Measurements from ENCODE around the gene ST14.
"Not testable (repeated sequence)": the region's sequence is repeated elsewhere in the genome, so short reads cannot be mapped to it uniquely, and the experiment has no call there.

Gene ST14

GRCh38 chr11:130188047-130188446, 28.5 kb downstream of the ST14 start:
- no peak for DNase-seq (ENCODE audit: low read depth in 3 of 3)

- no peak for DNase-seq (ENCODE audit: low read depth in 3 of 3)
These were observed 29.2 kb downstream of the ST14 start for GRCh38 chr11:130188585-130189347.

GRCh38 chr11:130189492-130190210, 30.1 kb downstream of the ST14 start:
- DNase-seq (ENCODE audit: low read depth in 3 of 3): no peak

GRCh38 chr11:130190371-130190881, 30.8 kb downstream of the ST14 start:
- DNase-seq (ENCODE audit: low read depth in 3 of 3): no peak

DNA sequence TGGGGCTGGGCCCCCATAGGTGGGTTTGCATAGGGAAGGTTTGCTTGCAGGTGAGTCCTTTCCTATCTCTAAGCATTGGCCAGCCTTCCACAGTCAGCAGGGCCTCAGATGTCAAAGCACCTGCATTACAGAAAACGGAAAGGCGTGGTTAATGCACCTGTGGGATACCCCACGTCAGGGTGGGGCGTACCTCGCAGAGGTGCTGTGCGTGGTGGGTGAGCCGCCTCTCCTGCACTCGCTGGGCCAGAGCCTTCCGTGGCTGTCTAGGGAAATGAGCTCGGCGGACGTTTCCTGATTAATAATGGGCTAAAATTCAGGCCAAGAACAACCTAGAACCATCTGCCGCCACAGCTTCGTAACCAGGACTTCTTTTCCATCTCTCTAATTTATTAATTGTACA, 32.3 kb downstream of the ST14 start:
- no peak for DNase-seq (ENCODE audit: low read depth in 3 of 3)

- DNase-seq (ENCODE audit: low read depth in 3 of 3): no peak
These were observed 33.3 kb downstream of the ST14 start for GRCh38 chr11:130192845-130193267.

DNA sequence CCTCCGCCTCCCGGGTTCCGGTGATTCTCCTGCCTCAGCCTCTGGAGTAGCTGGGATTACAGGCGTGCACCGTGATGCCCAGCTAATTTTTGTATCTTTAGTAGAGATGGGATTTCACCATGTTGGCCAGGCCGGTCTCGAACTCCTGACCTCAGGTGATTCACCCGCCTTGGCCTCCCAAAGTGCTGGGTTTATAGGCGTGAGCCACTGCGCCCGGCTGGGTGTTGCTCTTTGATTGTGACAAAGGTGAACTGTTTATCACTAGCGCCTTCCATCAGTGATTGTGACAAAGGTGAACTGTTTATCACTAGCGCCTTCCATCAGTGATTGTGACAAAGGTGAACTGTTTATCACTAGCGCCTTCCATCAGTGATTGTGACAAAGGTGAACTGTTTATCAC, 34.0 kb downstream of the ST14 start:
- DNase-seq (ENCODE audit: low read depth in 3 of 3): not testable (repeated sequence)

- DNase-seq (ENCODE audit: low read depth in 3 of 3): no peak
These were observed 34.9 kb downstream of the ST14 start for GRCh38 chr11:130194241-130195023.

DNA sequence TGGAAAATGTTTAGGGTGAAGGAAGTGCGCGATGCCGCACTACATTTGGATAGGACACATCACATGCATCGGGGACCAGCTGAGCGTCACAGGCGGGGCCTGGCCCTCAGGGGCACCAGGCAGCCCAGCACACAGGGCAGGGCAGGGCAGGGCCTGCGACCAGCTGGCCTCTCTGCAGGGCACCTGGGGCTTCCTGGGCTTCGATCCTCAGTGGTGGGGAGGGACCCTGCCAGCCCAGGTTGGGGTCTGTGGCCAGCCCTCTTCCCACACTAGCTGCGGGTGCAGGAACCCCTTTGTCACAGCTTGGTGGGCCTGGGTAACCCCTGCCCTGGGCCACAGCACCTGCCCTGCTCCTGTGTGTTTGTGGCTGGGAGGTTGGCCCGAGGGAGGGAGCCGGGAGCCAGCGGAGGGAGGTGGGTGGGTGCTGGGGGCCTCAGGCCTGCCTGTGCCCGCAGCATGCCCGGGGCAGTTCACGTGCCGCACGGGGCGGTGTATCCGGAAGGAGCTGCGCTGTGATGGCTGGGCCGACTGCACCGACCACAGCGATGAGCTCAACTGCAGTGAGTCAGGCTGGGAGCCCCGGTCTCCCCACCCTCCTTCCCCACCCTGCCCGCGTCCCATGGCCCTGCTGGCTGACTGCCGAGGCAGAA, 37.9 kb downstream of the ST14 start:
- DNase-seq (ENCODE audit: low read depth in 3 of 3): no peak

DNA sequence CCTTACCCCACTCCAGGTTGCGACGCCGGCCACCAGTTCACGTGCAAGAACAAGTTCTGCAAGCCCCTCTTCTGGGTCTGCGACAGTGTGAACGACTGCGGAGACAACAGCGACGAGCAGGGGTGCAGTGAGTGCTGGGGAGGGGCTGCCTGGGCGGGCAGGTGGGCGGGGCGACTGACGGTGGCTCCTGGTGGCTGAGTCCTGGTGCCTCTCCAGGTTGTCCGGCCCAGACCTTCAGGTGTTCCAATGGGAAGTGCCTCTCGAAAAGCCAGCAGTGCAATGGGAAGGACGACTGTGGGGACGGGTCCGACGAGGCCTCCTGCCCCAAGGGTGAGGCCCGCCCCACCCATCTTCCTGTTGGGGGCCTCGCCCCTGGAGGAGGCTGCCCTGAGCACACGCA, 38.7 kb downstream of the ST14 start:
- no peak for DNase-seq (ENCODE audit: low read depth in 3 of 3)

DNA sequence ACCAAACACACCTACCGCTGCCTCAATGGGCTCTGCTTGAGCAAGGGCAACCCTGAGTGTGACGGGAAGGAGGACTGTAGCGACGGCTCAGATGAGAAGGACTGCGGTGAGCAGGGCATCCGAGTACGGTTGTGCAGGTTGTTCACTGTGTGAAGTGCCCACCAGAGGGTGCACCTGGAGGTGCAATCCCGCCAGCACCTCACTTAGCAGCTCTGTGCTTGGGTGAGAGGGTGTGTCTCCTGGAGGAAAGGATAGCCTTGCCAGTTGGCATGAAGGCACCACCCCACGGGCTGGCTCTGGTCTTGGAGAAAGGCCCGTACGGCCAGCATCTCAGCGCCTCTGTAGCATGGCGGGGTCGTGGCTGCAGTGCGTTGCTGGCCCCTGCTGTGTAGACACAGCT, 39.4 kb downstream of the ST14 start:
- DNase-seq (ENCODE audit: low read depth in 3 of 3): no peak

- no peak for DNase-seq (ENCODE audit: low read depth in 3 of 3)
These were observed 40.2 kb downstream of the ST14 start for GRCh38 chr11:130199792-130200191.

- no peak for DNase-seq (ENCODE audit: low read depth in 3 of 3)
These were observed 41.4 kb downstream of the ST14 start for GRCh38 chr11:130201026-130201425.

- DNase-seq (ENCODE audit: low read depth in 3 of 3): no peak
These were observed 42.6 kb downstream of the ST14 start for GRCh38 chr11:130202009-130202817.

DNA sequence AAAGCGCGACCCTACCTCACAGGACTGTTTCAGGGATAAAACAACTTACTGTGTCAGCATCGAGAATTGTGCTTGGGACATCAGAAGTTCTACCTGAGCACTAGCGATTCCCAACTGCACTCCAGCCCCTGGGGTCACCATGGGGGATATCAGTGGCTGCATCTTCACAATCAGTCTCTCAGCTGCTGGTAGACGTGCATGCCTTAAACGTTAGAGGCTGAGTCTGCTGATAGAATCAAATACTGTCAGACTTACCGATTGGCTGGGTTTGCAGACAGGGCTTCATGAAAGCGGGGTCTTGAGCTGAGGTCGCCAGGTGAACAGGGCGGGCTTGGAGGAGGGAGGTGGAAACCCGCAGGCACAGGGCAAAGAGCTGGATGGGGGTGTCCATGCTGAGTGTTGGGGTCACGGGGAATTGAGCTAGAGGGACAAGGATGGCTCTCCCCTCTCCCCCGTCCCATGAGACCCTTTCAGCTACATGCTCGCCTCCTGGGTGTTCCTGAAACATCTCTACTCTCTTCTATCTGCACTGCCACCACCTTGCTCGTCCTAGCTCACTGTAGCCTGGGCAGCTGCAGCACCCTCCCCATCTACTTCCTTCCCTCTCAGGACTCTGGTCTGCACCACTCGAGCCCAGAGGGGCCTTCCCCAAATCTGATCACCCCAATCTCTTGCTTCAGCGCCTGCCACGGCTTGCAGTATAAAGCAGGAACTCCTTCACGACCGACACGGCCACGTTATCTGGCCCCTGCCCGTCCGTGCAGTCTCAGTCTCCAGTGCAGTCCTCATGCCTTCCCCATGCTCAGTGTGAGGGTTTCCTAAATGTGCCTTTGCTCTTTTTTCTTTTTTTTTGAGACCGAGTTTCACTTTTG, 43.5 kb downstream of the ST14 start:
- no peak for DNase-seq (ENCODE audit: low read depth in 3 of 3)

- no peak for DNase-seq (ENCODE audit: low read depth in 3 of 3)
These were observed 44.5 kb downstream of the ST14 start for GRCh38 chr11:130203766-130204702.

DNA sequence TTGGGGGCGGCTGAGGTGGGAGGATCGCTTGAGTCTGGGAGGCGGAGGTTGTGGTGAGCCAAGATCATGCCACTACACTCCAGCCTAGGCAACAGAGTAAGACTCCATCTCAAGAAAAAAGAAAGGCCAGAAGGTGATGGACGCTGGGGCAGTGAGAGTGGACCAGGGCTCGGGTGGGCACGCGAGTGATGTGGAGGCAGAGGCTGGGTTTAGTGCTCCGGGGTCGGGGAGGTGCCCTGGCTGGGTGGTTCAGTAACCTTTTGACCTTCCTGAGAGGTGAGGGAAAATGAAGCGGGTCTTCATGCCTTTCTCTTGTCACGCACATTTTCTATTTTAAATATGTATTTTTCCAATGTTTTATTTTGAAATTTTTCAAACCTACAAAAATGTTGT, 45.1 kb downstream of the ST14 start:
- DNase-seq (ENCODE audit: low read depth in 3 of 3): no peak

- DNase-seq (ENCODE audit: low read depth in 3 of 3): no peak
These were observed 46.6 kb downstream of the ST14 start for GRCh38 chr11:130206141-130206540.
